OCI-LY1 (cell line): ENCODE measurements around the gene DUS3L.
A peak's percentile ranks its signal among the peaks of the same experiment; 100 is the strongest.

ENCODE experiments used
- H2AFZ ChIP-seq: fragments of 200-600 bp; sonication (generic), shearing (Covaris generic); 2 replicates; pipeline ENCODE4 v1.6.0; 2014; ENCODE audit warnings: antibody characterized with exemption, mild to moderate bottlenecking, low read length
- H3F3A ChIP-seq: fragments of 200-600 bp; sonication (generic), shearing (Covaris generic); 2 replicates; pipeline ENCODE4 v1.6.0; 2014; ENCODE audit warnings: mild to moderate bottlenecking, antibody characterized with exemption, low read length, moderate library complexity; ENCODE audit not compliant: insufficient read depth
- H3K27ac ChIP-seq: fragments of 200-600 bp; sonication (generic); 2 replicates; pipeline ENCODE4 v1.5.1; 2014; ENCODE audit warnings: low read length, mixed run types, mild to moderate bottlenecking, low read depth; ENCODE audit not compliant: poor library complexity, severe bottlenecking
- H3K27me3 ChIP-seq: fragments of 200-600 bp; sonication (generic); 2 replicates; pipeline ENCODE4 v1.6.0; 2014; ENCODE audit warnings: antibody characterized with exemption, mild to moderate bottlenecking, low read length, moderate library complexity; ENCODE audit not compliant: insufficient read depth
- H3K36me3 ChIP-seq: fragments of 200-600 bp; sonication (generic); 2 replicates; pipeline ENCODE4 v1.6.1; 2014; ENCODE audit warnings: mild to moderate bottlenecking, antibody characterized with exemption, low read length, moderate library complexity, mixed read lengths; ENCODE audit not compliant: insufficient read depth
- H3K4me1 ChIP-seq: fragments of 200-600 bp; sonication (generic); 2 replicates; pipeline ENCODE4 v1.5.1; 2014; ENCODE audit warnings: mild to moderate bottlenecking, low read length, moderate library complexity; ENCODE audit not compliant: insufficient read depth, severe bottlenecking
- H3K4me2 ChIP-seq: fragments of 200-600 bp; sonication (generic), shearing (Covaris generic); 2 replicates; pipeline ENCODE4 v1.6.1; 2014; ENCODE audit warnings: low read length
- H3K4me3 ChIP-seq: fragments of 200-600 bp; sonication (generic); 2 replicates; pipeline ENCODE4 v1.5.1; 2014; ENCODE audit warnings: low read length, low read depth, mild to moderate bottlenecking, mixed read lengths; ENCODE audit not compliant: poor library complexity, severe bottlenecking
- H3K79me2 ChIP-seq: fragments of 200-600 bp; shearing (Covaris generic); 2 replicates; pipeline ENCODE4 v1.6.1; 2016; ENCODE audit warnings: mixed run types, low read length, mixed read lengths; ENCODE audit not compliant: insufficient read depth
- H3K9ac ChIP-seq: fragments of 200-600 bp; sonication (generic), shearing (Covaris generic); 2 replicates; pipeline ENCODE4 v1.6.1; 2014; ENCODE audit warnings: mild to moderate bottlenecking, low read length, mixed read lengths
- H3K9me2 ChIP-seq: fragments of 200-600 bp; sonication (generic), shearing (Covaris generic); 2 replicates; pipeline ENCODE4 v1.6.1; 2014; ENCODE audit warnings: low read depth, mild to moderate bottlenecking, low read length, mixed read lengths
- H3K9me3 ChIP-seq: fragments of 200-600 bp; shearing (Covaris generic); 2 replicates; pipeline ENCODE4 v1.6.1; 2014; ENCODE audit warnings: low read length, mixed read lengths
- H4K20me1 ChIP-seq: fragments of 200-600 bp; sonication (generic), shearing (Covaris generic); 2 replicates; pipeline ENCODE4 v1.6.0; 2016; ENCODE audit warnings: mild to moderate bottlenecking, low read length; ENCODE audit not compliant: insufficient read depth
- EZH2 ChIP-seq: fragments of 200-600 bp; sonication (generic), shearing (Covaris generic); IDR thresholded peaks from 2 replicates; pipeline ENCODE4 v1.8.0; 2017; ENCODE audit warnings: borderline replicate concordance, mixed run types, mild to moderate bottlenecking, antibody characterized with exemption, low read length, moderate library complexity, mixed read lengths
- TF ChIP-seq, protein P1 (sequence below): fragments of 200-600 bp; sonication (generic), shearing (Covaris generic); IDR thresholded peaks from 2 replicates; pipeline ENCODE4 v1.5.1; 2017; ENCODE audit warnings: mild to moderate bottlenecking, antibody characterized with exemption, low read length, moderate library complexity, mixed read lengths

Gene DUS3L

GRCh38 chr19:5806133-5806489, 15.1 kb upstream of the DUS3L start:
- Histone ChIP-seq H3K9ac (no peak overlapping the region), H4K20me1 (no peaks in the 10 kb centered on the region), H3K4me2 (no peak overlapping the region), H2AFZ (no peak overlapping the region), H3K27ac (no peak overlapping the region), H3K9me3 (no peaks in the 10 kb centered on the region), H3F3A (no peaks in the 10 kb centered on the region), H3K36me3 (no peaks in the 10 kb centered on the region), H3K79me2 (no peaks in the 10 kb centered on the region), H3K4me3 (no peak overlapping the region), H3K9me2 (no peaks in the 10 kb centered on the region), H3K4me1 (peaks cover 18% of the 10 kb centered on the region), H3K27me3 (no peaks in the 10 kb centered on the region; the same call in 1 of the 2 replicates)
- TF ChIP-seq, protein P1, sequence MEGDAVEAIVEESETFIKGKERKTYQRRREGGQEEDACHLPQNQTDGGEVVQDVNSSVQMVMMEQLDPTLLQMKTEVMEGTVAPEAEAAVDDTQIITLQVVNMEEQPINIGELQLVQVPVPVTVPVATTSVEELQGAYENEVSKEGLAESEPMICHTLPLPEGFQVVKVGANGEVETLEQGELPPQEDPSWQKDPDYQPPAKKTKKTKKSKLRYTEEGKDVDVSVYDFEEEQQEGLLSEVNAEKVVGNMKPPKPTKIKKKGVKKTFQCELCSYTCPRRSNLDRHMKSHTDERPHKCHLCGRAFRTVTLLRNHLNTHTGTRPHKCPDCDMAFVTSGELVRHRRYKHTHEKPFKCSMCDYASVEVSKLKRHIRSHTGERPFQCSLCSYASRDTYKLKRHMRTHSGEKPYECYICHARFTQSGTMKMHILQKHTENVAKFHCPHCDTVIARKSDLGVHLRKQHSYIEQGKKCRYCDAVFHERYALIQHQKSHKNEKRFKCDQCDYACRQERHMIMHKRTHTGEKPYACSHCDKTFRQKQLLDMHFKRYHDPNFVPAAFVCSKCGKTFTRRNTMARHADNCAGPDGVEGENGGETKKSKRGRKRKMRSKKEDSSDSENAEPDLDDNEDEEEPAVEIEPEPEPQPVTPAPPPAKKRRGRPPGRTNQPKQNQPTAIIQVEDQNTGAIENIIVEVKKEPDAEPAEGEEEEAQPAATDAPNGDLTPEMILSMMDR = no peak
- no peak for TF ChIP-seq EZH2

GRCh38 chr19:5805462-5806132, 14.6 kb upstream of the DUS3L start:
- Histone ChIP-seq H2AFZ (no peak overlapping the region), H4K20me1 (no peaks in the 10 kb centered on the region), H3K9me3 (no peaks in the 10 kb centered on the region), H3K4me3 (peak overlapping the region; percentile 31), H3K27ac (no peak overlapping the region), H3K36me3 (no peaks in the 10 kb centered on the region), H3F3A (no peaks in the 10 kb centered on the region), H3K9me2 (no peaks in the 10 kb centered on the region), H3K27me3 (no peaks in the 10 kb centered on the region; the same call in 1 of the 2 replicates), H3K4me1 (peaks cover 18% of the 10 kb centered on the region), H3K4me2 (peak overlapping the region; percentile 44), H3K9ac (no peak overlapping the region), H3K79me2 (no peaks in the 10 kb centered on the region)
- TF ChIP-seq EZH2 = no peak
- TF ChIP-seq, protein P1 = peak; percentile 73

DNA sequence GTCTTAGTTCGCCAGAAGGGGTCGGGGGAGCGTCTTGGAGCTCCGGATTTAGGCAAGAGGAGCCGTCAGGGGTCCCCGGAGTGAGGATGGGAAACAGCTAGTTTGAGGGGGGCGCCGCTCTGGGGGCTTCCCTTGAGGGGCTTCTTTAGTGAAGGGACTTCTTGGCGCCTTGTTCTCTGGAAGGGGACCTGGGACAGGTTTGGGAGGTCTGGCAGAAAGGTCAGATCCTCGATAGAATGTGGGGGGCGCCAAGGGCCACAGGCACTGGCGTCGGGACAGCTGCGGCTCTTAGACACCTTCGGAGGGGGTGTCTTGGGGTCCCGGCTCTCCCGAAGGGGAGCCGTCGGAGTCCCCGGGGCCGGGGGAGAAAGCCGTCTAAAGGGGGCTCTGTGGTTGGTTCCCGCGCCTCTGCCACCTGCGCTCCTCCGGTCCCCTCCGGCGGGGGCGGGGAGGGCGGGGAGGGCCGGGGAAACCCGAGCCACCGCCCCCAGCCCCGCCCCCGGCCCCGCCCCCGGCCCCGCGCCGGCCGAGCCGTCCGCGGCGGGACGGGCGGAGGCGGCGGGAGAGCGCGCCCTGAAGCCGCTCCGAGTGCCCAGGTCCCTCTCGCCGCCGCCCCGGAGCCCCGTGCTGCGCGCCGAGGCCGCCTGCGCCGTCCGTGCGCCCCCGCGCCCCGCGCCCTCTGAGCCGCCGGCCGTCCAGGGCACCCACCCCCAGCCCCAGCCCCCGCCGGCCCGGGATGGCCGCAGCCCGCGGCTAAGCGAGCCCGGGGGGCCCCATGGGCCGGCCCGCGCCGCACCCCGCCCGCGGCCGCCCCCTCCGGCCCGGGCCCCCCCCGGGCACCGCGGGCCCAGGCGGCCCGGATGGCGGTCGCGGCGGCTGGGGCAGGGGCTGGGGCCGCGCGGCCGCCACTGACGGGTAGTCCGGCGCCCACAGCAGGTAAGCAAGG, 13.8 kb upstream of the DUS3L start, which contains the start of gene NRTN:
Gene NRTN (plus strand): TSS at position 552 of the 946 bp plus-strand sequence. CDS start 19,099 bp downstream, outside the sequence.
- Histone ChIP-seq H3K9ac (peak within 1 kb of the TSS; percentile 3; the same call in 1 of the 2 replicates), H3K27ac (no peak within 1 kb of the TSS), H4K20me1 (no peaks in the 10 kb centered on the region), H3K4me1 (peaks cover 18% of the 10 kb centered on the region), H3K4me3 (peak within 1 kb of the TSS; percentile 46), H3K9me3 (no peaks in the 10 kb centered on the region), H3K36me3 (no peaks in the 10 kb centered on the region), H3K27me3 (no peaks in the 10 kb centered on the region; the same call in 1 of the 2 replicates), H3K4me2 (peak within 1 kb of the TSS; percentile 61), H3K9me2 (no peaks in the 10 kb centered on the region), H3F3A (no peaks in the 10 kb centered on the region), H3K79me2 (no peaks in the 10 kb centered on the region), H2AFZ (no peak within 1 kb of the TSS)
- TF ChIP-seq, protein P1 = no peak
- TF ChIP-seq EZH2 = no peak
